DMS53 treated with DMSO at 0.1 percent for 48 hours (cell line): ENCODE results near the gene STAM2.

Experiments
- DNase-seq: peaks from one replicate; lab custom pipeline; 2025; ENCODE audit not compliant: unreplicated experiment; lab: John Stamatoyannopoulos, UW

STAM2 gene

DNA sequence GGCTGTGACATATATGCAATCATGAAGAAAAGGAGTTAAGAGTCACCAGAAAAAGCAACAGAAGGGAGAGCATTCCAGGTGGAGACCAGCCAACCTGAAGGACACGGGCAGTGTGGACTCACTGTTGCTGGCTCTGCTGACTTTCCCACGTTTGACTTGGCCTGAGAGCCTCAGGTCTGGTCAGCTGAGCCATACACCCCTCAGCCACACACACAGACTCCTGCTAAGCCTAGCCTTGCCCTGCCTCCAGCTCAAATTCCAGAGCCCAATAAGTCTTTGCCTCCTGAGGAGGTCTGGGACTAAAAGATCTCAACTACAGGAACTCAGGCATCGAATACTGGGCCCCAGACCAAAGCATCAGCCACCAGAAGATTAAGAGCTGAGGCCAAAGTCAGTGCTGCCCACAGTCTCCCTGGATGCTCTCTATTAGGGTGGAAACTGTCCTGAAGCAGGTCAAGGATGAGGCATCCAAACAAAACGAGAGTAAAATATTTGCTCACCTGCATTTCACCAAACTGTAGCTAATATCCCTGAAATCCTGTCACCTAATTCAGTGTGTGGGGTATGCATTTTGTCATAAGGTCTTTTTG lies 100.0 kb downstream of the STAM2 start:
- no peak for DNase-seq

DNA sequence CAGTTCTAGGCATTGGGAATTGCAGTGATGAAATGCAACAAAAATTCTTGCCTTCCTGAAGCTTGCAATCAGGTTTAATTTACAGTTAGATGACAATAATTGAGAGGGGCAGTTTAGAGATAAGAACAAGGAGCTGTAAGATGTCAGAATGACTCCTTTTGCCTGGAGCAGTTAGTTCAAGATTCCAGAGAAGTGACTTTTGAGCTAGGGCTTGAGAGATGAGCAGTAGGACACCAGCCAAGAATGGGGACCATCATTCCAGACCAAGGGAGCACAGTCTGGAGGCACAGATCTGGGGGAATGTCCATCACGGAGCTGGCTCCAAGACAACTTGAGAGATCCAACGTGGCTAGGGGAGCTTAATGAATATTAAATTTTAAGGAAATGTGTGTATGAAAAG lies 103.6 kb downstream of the STAM2 start:
- DNase-seq: no peak

DNA sequence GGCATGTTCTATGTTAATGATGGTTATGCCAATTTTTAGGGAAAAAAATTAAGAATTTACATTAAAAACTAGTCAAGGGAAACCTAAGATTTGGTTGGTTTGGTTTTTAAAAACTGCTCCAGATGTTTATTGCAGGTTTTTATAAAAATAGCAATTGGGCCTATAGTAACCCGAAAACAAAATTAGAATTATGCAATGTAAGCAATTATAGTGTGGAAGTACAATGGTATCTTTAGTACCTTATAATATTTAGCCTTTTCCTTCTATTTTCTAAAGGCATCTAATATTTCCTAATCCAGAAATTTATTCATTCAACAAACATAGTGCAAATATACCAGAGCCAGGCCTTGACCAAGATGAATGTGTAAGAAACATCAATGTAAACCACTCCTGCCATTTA lies 104.0 kb downstream of the STAM2 start:
- no peak for DNase-seq

DNA sequence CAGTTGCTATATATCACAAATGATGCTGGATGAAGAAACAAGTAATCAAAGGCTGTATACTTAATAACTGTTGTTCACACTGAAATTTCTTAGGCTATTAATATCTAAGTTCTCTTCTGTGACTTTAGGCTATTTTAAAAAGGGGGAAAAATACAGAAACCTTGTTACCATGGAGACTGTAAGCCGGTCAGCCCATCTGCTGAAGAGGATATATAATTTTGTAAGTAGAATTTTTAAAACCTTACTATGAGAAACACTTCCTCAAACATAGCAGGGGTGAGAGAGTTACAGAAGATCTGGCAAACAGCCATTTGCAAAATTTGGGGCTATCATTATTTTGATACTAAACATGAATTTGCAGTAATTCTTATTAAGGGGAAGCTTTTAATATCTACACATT lies 104.5 kb downstream of the STAM2 start:
- DNase-seq: no peak

DNA sequence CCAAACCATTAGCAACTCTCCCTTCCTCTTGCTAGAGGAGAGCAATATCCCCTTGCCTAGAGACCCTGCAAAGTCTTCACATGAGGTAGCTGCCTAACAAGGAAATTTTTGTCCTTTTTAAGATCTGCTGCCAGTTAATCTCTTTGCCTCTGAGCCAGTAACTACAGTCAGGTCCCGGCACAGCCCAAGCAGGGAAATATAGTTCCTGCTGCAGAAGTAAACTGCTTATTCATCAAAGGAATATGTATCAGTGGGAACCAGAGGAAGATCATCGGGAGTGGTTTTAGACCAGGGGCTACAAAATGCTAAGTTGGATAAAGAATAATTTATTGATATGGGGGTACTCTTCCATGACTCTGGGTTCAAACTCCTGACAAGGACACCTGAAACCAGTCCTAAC lies 107.3 kb downstream of the STAM2 start:
- no peak for DNase-seq

DNA sequence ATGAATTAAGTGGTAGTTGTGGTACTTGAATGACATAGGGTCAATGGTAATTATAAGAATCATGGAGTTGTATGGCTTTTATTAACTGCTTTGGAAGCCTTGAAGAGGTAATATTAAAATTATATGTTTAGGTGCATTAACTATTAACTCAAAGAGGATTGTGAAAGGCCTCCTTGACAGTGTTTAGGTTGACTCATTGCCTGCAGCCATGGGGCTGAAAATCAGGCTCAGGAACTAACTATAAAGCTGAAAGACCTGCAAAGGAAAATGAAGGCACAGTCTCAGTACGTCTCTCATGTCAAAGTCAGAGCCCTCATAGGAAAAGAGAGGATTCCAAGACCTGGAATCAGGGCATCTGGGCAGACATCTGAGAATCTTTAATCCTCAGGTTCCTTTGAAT lies 107.7 kb downstream of the STAM2 start:
- no peak for DNase-seq
